Stimulated activated naive CD8-positive, alpha-beta T cell treated with anti-CD3 and anti-CD28 coated beads, Interleukin-15, Interleukin-2, amounts not matched to agents 100 U/mL and 50 U/mL, for 24 hours (primary cell): ENCODE results near the gene GALNT11.

Experiments
- ATAC-seq: fragments of 150-1000 bp; cut with Tn5 transposase; one replicate; pipeline ENCODE4 v1.10.0; 2021
- DNase-seq: peaks from one replicate; pipeline ENCODE4 v3.0.0; 2021

GALNT11 gene

GRCh38 chr7:152117356-152117755 is 91.9 kb downstream of the GALNT11 start:
- ATAC-seq (no peak), DNase-seq (no peak)

DNA sequence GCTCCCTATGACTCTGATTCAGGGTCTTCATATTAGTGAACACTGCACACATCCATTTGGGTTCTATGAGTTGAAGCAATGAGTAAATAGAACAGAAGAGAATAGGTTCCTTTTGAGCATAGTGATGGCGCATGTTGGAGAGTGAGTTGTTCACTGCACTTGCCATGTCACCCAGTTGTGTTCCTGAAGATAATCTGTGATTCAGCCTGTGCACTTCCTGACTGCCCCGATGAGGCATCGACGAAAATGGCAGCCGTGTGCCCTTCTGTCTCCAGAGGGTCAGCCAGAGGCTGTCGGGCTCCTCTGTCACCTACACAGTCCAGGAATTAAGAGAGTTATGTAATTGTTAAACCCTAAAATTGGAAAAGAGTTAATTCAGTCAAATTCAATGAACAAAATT is 94.7 kb downstream of the GALNT11 start:
- DNase-seq (no peak), ATAC-seq (no peak)

DNA sequence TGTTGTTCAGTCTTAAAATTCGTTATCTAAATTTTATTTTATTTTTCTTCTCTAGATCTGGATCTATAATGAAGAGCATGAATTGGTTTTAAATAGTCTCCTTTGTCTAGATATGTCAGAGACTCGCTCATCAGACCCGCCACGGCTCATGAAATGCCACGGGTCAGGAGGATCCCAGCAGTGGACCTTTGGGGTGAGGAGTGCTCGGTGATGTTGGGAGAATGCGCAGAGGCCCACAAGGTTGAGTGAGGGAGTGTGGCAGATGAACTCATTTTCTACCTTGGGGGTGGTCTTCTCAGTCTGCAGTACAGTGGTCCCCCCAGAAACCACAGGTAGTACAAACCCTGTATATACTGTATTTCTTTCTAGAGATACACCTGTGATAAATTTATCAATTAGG is 95.3 kb downstream of the GALNT11 start:
- no peak for DNase-seq
- no peak for ATAC-seq

DNA sequence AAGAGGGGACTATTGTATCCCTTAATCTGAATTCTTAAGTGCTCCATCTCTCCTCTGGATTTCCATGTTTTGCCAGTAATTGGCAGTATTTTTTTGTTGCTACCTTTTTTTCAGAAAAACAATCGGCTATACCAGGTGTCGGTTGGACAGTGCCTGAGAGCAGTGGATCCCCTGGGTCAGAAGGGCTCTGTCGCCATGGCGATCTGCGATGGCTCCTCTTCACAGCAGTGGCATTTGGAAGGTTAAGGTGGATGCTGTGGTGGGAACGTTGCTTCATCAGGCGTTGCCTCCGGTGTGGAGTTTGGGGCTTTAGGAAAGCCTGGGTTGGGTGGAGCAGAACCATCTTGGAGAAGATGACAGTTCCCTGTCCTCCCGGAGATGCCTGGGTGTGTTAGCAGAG is 96.0 kb downstream of the GALNT11 start:
- ATAC-seq (no peak), DNase-seq (no peak)

DNA sequence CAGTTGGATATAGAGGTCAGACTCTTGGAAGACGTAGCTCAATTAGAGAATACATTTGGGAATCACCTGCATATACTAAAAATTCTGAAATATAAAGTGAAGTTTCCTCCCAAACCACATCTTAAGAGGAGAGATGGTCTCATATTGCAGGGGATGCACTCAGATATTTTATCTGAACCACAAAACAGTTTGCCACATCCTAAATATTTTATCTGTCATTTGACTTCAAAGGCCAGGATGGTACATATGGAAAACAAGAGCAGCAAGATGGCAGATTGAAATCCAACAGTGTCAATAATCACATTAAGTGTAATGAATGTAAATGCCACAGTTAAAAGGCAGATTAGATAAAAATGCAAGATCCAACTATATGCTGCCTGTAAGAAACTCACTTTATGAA is 97.1 kb downstream of the GALNT11 start:
- ATAC-seq (no peak), DNase-seq (no peak)

DNA sequence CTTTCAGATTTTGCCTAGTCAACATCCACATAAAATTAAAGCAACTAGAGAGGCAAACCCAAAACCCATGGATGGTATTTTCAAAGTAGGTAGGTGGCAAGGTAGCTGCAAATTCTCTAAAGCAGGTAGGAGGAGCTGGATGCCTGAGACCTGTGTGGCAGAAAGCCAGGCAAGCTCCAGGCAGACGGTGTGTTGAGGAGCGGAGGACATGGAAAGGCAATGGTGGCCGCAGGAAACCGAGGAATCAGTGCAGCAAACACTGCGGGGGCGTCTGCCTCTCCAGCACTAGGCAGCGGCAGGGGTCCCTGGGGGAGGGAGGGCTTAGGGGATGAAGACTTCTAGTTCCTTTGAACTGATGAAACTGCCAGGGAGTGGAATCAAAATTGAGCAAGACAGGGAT is 101.3 kb downstream of the GALNT11 start:
- no peak for DNase-seq
- ATAC-seq: no peak

DNA sequence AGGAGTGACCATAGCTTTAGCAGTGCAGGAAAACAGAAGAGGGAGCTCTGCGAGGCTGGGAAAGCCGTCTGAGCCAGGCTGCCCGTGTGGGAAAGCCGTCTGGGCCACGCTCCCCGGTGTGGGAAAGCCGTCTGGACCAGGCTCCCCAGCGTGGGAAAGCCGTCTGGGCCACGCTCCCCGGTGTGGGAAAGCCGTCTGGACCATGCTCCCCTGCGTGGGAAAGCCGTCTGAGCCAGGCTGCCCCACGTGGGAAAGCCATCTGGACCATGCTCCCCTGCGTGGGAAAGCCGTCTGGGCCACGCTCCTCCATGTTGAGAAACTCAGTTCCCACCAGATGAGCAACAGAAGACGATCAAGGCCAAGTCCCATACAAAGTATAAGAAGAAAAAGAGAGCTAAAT is 101.8 kb downstream of the GALNT11 start:
- no peak for DNase-seq
- ATAC-seq: no peak

- DNase-seq: no peak
These were observed 102.8 kb downstream of the GALNT11 start for GRCh38 chr7:152128252-152128651.

DNA sequence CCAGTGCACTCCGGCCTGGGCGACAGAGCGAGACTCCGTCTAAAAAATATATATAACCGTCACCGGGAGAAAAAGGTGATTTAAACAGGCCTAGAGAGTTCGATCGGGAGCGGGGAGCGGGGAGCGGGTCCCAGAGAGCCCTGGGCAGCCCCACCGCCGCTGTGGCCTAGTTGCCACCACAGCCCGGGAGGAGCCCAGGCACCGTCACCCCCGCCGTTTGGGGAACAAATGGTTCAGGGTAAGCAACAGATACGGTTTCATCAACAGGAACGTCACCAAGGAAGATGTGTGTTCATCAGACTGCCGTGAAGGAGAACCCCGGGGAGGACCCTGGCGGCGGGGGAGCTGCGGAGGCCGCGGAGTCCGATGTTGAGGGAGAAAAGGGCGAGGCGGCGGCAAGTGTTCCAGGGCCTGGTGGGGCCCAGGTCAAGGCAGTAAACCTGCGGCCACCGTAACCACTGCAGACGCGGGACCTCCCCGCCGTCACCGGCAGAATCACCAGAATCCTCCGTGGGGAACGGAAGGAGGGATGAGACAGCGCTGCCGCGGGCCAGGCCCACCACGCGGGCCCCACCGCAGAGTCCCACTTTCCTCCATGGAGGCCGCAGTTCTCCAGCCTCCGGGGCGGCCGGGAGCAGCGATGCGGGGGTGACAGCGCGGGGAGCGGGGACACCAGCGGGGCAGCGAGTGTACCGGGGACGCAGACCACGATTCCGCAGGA is 103.4 kb downstream of the GALNT11 start:
- DNase-seq: no peak

More at GRCh38 chr7:152128252-152128651, 102.8 kb downstream of the GALNT11 start:
- ATAC-seq: no peak

GRCh38 chr7:152129682-152130081 is 104.2 kb downstream of the GALNT11 start:
- no peak for DNase-seq
- ATAC-seq: no peak

More for the DNA sequence above, 103.4 kb downstream of the GALNT11 start:
- ATAC-seq: no peak

- ATAC-seq: no peak
These were observed 105.5 kb downstream of the GALNT11 start for GRCh38 chr7:152130658-152131590.

DNA sequence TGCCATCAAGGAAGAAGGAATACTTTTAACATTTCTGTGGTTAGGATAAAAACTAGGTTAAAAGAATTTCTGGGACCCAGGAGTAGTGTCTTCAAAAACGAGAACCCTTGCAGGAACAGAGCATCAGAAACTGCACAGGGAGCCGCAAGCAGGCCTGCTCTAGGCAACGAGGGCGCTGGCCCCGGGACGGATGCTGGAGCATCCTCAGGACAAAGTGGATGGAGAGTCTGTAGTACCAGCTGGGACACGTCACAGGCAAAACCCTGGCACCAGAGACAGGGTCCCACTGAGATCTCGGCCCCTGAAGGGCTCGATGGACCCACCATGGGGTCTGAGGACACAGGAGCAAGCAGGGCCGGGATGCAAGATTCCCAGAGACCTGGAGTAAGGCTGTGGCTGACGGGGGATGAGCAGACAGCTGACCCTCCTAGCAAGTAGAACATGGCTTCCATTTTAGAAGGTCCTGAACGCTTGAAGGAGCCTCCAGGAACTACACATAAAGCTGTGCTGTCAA is 106.6 kb downstream of the GALNT11 start:
- DNase-seq (no peak), ATAC-seq (no peak)

More at GRCh38 chr7:152130658-152131590, 105.5 kb downstream of the GALNT11 start:
- no peak for DNase-seq

DNA sequence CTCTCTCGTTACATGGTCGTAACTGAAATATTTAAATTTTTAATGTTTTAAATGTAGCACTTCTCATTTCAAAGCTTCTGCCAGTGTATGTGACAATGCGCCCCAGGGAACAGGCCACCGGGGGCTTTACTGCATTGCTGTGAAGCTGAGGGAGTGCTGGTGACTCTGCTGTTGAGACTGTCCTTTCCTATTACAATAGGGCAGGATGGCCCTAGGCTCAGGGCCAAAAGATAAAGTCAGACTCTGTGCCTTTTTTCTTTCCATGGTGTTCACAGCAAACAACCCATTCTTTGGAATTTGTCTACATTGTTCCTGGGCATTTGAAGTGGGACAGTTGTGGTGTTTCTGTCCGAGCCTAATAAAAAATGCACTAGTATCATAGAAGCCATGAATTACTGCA is 107.3 kb downstream of the GALNT11 start:
- no peak for DNase-seq
- no peak for ATAC-seq

DNA sequence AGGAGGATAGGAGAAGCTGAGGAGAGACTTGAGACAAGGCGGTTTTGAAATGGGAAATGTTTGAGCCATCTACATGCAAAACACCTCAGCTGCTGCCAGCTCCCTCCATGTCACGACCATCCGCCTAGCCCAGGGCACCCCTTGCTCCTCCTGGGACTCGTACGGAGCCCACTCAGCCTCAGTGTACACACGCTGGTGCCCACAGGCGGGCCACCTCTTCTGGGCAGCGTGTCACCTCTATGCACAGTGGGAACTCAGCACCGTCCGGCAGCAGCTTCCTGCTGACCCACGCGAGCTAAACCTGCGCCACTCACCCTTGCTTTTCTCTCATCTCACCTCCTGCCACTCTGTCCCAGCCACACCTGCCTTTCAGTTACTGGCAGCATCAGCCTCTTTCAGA is 108.3 kb downstream of the GALNT11 start:
- no peak for DNase-seq
- ATAC-seq: no peak

DNA sequence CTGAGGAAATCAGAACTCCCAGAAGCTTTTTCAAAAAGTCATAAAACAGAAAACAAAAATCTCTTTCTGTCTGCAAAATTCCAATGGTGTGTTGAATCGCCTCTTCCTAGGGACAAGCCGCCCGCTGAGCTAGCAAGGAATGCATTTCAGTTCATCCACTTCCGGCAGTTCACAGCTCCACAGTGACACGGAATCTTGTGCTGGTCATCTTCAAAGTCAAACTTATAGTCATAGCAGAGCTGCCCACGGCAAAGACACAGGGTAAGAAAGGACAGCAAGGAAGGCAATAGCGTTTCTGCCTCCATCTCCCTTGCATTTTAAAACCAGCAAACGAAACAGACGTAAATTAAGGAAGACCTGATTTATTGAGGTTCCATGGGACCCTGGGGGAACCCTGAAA is 111.2 kb downstream of the GALNT11 start:
- DNase-seq (no peak), ATAC-seq (no peak)

DNA sequence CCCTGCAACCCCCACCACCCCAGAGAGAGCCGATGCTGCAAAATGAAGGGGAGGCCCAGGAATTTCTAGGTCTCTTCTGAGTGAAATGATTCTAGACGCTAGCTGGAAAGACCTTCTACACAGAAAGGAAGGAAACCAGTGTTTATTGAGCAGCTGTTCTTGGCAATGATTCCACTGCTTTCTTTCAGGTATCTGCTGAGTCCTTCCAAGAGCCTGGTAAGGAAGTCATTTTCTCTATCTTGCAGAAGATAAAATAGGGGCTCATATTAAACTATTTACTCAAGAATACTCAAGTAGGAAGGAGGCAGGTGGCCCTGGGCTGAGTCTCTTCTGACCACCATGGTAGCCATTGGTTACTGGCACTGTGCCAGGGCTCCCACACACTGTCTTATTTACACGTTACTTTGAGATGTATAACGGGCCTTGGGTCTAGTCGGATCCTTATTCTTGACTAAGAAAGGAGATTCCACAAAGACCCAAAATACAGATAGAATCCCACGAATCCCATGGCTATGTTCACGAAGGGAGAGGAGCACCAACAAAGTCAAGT is 112.1 kb downstream of the GALNT11 start:
- DNase-seq (no peak), ATAC-seq (no peak)

- no peak for ATAC-seq
- DNase-seq: no peak
These were observed 114.6 kb downstream of the GALNT11 start for GRCh38 chr7:152140067-152140466.

DNA sequence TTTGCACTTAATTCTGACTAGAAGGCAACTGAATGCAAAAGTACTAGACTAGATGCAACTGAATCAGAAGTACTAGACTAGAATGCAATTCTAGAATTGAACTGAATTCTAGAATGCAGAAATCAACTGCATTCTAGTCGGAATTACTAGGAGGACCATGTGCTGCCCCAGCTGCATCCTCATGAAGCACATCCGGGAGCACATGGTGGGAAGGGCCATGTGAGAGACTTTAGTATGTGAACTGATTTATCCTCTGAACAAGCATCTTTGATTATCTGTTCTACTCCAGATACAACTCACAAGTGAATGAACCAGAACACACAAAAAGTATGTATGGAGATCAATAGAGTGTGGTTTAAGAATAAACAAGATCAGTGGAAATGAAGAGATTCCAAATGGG is 115.1 kb downstream of the GALNT11 start:
- DNase-seq (no peak), ATAC-seq (no peak)

DNA sequence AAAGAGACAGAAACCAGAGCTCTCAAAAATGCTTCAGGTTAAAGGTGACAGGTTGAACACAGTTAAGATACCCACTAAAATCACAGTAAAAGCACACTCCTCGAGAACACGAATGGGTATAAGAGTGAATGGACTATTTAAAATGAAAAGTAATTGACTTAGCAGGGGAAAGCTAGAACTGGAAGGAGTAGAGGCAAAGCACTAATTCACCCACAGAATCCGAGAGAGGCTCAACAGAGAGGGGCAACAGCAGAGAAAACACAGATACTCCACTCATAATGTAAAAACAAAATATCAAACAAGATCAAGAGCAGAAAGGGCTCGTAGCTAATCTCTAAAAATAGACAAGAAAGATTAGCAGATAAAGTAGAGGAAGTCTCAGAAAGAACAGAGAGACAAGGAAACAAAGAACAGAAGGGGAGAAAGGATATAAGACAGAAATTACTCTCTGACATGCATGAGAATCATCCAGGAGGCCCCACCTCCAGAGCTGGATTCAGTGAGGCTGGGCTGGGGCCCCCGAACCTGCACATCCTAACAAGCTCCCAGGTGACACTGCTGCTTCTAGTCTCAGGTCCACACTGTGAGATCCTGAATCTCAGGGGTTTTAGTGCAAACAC is 117.6 kb downstream of the GALNT11 start:
- ATAC-seq: no peak
- DNase-seq: no peak

DNA sequence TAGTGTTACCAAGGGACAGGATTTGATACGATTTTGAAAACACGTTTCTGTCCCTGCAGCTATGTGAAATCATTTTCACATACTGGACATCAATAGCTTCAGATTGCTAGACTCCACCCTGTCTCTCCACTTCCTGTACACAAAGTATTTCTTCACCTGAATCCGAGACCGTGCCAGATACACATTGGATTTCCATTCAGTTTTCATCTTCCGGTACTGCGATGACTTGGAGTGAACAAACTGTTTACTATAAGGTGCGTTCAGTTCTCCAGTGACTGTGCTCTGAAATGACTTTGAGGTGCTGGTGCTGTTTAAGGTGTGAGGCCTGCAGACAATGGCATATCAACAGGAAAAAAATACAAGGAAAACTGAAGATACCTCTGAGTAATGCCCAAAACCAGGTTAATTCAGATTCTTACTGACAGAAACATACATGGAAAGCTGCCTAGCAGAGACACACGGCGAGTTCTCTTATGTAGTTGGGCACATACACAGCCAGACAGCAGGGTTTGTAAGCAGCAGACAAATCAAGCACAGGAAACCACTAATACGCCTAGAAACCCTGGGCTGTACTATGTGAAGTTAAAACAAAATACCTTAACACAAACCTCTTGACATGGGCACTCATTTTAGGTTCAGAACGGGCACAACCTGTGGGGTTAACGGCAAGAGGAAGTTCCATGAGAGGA is 119.2 kb downstream of the GALNT11 start:
- peak; percentile 85 for ATAC-seq
- no peak for DNase-seq

DNA sequence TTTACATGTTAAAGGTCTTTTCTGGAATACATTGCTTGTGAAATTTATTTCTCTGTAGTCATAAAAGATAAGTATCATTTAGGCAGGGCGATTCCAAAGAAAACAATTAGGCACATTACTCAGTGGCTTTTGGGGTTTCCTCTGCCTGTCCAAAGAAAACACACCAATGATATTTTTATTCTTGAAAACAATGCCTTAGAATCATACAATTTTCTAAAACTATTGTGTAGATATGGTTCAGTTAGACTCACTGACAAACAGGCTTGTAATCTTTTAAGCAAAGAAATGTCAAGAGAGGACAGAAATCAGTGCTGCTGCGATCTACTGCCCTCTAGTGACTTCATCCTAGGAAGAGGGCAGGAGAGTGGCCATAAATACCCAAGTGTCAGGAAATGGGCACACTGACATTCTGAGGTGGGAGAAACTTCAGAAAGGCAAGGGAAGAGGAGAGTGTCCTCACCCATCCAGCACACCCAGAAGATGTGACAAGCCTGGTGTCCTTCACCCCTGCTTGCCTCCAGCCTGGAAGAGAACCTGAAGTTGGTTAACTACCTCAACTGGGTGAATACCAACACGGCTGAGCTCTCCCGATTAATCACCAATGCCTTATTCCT is 120.5 kb downstream of the GALNT11 start:
- no peak for DNase-seq
- ATAC-seq: no peak
